ENCODE results near the gene NTN1. TPM values are rescaled to one million over a fixed set of nuclear protein-coding genes. Genes with fewer than 3 reads are reported as not detected.

NTN1 gene
- total and polyA plus RNA-seq, 2 of the 4 experiments (the other 2 are of a cell fraction): under 0.01 to 0.07 TPM

DNA sequence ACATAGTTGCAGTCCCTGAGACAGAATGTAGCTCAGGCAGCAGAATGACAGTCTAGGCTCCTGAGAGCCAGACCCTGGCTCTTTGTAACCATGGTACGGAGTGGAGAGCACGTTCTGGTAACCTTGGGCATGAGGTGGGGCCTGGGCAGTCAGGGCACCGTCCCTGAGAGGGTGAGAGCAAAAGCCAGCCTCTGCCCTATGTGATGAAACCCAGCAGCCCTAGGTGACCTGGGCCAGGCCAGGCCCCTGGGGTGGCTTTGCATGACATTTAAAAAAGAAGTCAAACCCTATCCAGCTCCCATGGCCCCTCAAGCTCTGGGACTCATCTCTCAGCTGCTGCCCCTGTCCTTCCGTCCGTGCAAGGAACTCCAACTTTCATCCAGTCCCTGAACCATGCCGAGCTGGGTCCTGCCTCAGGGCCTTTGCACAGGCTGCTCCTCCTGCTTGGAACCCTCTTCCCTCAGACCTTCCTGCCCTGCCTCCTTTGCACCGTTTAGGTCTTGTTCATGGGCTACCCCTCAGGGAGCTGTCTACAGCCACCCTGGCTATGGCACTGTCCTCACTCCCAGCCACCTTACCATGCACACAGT lies 188.6 kb downstream of the NTN1 start:
- ATAC-seq (ENCODE audit: low read depth) (no peak), DNase-seq (no peak)
- no peak overlapping the region for H3K4me3 ChIP-seq (ENCODE audit: insufficient read depth, low read depth, low read length)
- no peak overlapping the region for H2BK20ac ChIP-seq (ENCODE audit: low read depth, low read length)
- H4K91ac ChIP-seq (ENCODE audit: insufficient read depth, low read depth, low read length): no peak overlapping the region
- H4K20me1 ChIP-seq (ENCODE audit: insufficient read depth, low read length): no peaks in the 10 kb centered on the region
- BruUV-seq (replicated peaks): no TSS peak
- TF ChIP-seq NFE2L2 (IDR thresholded peaks at IDR 0.05; ENCODE audit: low read depth, low read length): no peak
- TF ChIP-seq RFX5 (IDR thresholded peaks at IDR 0.05; ENCODE audit: low read depth, low read length): no peak
- TF ChIP-seq SMC3 (IDR thresholded peaks at IDR 0.05; ENCODE audit: low read depth, low read length): no peak
- TF ChIP-seq BHLHE40 (IDR thresholded peaks at IDR 0.05; ENCODE audit: low read depth, low read length): no peak
- TF ChIP-seq RCOR1 (IDR thresholded peaks at IDR 0.05; ENCODE audit: insufficient replicate concordance, low read length): no peak
- TF ChIP-seq CEBPB (IDR thresholded peaks at IDR 0.05; ENCODE audit: low read depth, low read length): no peak
- TF ChIP-seq, protein P1, sequence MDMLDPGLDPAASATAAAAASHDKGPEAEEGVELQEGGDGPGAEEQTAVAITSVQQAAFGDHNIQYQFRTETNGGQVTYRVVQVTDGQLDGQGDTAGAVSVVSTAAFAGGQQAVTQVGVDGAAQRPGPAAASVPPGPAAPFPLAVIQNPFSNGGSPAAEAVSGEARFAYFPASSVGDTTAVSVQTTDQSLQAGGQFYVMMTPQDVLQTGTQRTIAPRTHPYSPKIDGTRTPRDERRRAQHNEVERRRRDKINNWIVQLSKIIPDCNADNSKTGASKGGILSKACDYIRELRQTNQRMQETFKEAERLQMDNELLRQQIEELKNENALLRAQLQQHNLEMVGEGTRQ (IDR thresholded peaks at IDR 0.05; ENCODE audit: low read depth, low read length): no peak
- TF ChIP-seq MAZ (IDR thresholded peaks at IDR 0.05; ENCODE audit: borderline replicate concordance, low read depth, low read length): no peak
- no peak for TF ChIP-seq RAD21 (IDR thresholded peaks at IDR 0.05; ENCODE audit: low read length)
- TF ChIP-seq, protein P2, sequence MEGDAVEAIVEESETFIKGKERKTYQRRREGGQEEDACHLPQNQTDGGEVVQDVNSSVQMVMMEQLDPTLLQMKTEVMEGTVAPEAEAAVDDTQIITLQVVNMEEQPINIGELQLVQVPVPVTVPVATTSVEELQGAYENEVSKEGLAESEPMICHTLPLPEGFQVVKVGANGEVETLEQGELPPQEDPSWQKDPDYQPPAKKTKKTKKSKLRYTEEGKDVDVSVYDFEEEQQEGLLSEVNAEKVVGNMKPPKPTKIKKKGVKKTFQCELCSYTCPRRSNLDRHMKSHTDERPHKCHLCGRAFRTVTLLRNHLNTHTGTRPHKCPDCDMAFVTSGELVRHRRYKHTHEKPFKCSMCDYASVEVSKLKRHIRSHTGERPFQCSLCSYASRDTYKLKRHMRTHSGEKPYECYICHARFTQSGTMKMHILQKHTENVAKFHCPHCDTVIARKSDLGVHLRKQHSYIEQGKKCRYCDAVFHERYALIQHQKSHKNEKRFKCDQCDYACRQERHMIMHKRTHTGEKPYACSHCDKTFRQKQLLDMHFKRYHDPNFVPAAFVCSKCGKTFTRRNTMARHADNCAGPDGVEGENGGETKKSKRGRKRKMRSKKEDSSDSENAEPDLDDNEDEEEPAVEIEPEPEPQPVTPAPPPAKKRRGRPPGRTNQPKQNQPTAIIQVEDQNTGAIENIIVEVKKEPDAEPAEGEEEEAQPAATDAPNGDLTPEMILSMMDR (conservative IDR thresholded peaks at IDR 0.05; ENCODE audit: low read depth, low read length): no peak
- no peak for TF ChIP-seq MXI1 (IDR thresholded peaks at IDR 0.05; ENCODE audit: borderline replicate concordance, low read depth, low read length)
- TF ChIP-seq, protein P3, sequence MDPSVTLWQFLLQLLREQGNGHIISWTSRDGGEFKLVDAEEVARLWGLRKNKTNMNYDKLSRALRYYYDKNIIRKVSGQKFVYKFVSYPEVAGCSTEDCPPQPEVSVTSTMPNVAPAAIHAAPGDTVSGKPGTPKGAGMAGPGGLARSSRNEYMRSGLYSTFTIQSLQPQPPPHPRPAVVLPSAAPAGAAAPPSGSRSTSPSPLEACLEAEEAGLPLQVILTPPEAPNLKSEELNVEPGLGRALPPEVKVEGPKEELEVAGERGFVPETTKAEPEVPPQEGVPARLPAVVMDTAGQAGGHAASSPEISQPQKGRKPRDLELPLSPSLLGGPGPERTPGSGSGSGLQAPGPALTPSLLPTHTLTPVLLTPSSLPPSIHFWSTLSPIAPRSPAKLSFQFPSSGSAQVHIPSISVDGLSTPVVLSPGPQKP (IDR thresholded peaks at IDR 0.05; ENCODE audit: borderline replicate concordance, low read depth, low read length): no peak
- TF ChIP-seq POLR2A (IDR thresholded peaks at IDR 0.05; ENCODE audit: low read depth, low read length): no peak
- no peak for TF ChIP-seq MAFK (IDR thresholded peaks at IDR 0.05; ENCODE audit: low read depth, low read length)
- TF ChIP-seq FOS (IDR thresholded peaks at IDR 0.05; ENCODE audit: low read depth, low read length): no peak
- H3K4me1 ChIP-seq (ENCODE audit: control insufficient read depth, insufficient read depth, low read length): no peaks in the 10 kb centered on the region; the same call in 1 of the 2 replicates
- H2BK5ac ChIP-seq (ENCODE audit: low read depth, low read length, poor library complexity, severe bottlenecking): no peak overlapping the region
- WGBS, 2 experiments (ENCODE audit: extremely low coverage in 2 of 2, insufficient read length in 1 of 2): 75% methylated on average over 5 of the region's 7 CpGs; no CpG with 5 or more reads in 1 of the 2 experiments
- ChIA-PET POLR2A (ENCODE audit: unreplicated experiment) (no interaction called here), CTCF (no interaction called here)
- no peak overlapping the region for H4K5ac ChIP-seq (ENCODE audit: low read depth, low read length)
- H3K27ac ChIP-seq (ENCODE audit: insufficient read depth, low read length): no peak overlapping the region
- H3K14ac ChIP-seq (replicated peaks; ENCODE audit: low read depth, low read length): no peak overlapping the region
- no peak overlapping the region for H3K18ac ChIP-seq (ENCODE audit: low read depth, low read length)
- H3K56ac ChIP-seq (ENCODE audit: extremely low read depth, insufficient read depth, low read length): no peak overlapping the region
- no peak overlapping the region for H4K8ac ChIP-seq (ENCODE audit: low read depth in 2 of 2, low read length in 2 of 2)
- in situ Hi-C loops (cut with MboI; ENCODE audit: low sequenced_read_pairs): loop anchor here (10.0 kb wide), 1 partner anchor 65 kb away; no protein-coding TSS in a partner anchor
- H2BK15ac ChIP-seq (ENCODE audit: low read depth, low read length): no peak overlapping the region
- H2AK5ac ChIP-seq (ENCODE audit: low read depth, low read length): no peak overlapping the region
- no peaks in the 10 kb centered on the region for H3K79me1 ChIP-seq (ENCODE audit: low read depth in 1 of 2, low read length in 2 of 2)
- no peak overlapping the region for H3K4me2 ChIP-seq (ENCODE audit: low read depth, low read length)
- H3K9me1 ChIP-seq (ENCODE audit: insufficient read depth, low read length): no peaks in the 10 kb centered on the region
- H3K36me3 ChIP-seq (ENCODE audit: control insufficient read depth, insufficient read depth, low read length): no peaks in the 10 kb centered on the region
- no peak overlapping the region for H3K23ac ChIP-seq (ENCODE audit: low read depth, low read length)
- no peak overlapping the region for H3K9ac ChIP-seq (ENCODE audit: low read depth, low read length)
- H3K9me3 ChIP-seq (ENCODE audit: control insufficient read depth, insufficient read depth, low read length): no peaks in the 10 kb centered on the region
- dilution Hi-C loops (cut with HindIII; ENCODE audit: low sequenced_read_pairs, unreplicated experiment): no loop called here
- no peak overlapping the region for H2BK120ac ChIP-seq (ENCODE audit: low read depth, low read length)
- no peak overlapping the region for H2AK9ac ChIP-seq (replicated peaks; ENCODE audit: low read depth, low read length, poor library complexity)
- intact Hi-C loops (cut with micrococcal nuclease): loop anchor here (10.0 kb wide), 1 partner anchor 65 kb away; no protein-coding TSS in a partner anchor
- no peak overlapping the region for H2AFZ ChIP-seq (replicated peaks; ENCODE audit: low read length, poor library complexity)
- H3K27me3 ChIP-seq (ENCODE audit: control insufficient read depth, insufficient read depth, low read length): peaks cover 17% of the 10 kb centered on the region; the same call in 1 of the 2 replicates
- H3K4ac ChIP-seq (ENCODE audit: low read depth, low read length): no peak overlapping the region
